ENCODE results near the gene ATP1A2.
A peak's percentile ranks its signal among the peaks of the same experiment; 100 is the strongest.

ATP1A2 gene

DNA sequence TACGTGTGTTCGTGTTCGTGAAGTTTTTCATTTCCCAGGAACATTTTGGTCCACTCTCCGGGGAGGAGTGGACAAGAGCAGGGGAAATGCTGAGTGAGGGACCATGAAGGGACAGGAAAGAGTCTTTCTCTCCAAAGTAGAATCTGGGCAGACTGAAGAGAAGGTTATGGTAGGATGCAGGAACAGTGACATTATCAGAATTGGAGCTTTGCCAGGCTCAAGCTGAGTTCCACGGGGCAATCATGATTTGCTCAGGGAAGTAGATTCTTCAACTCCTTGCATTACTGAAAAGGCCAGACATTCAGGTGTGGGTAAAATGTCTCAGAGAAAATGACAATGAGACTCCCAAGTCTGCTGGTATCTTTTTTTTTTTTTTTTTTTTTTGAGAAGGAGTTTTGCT lies 52.5 kb downstream of the ATP1A2 start:
- Histone ChIP-seq H3K36me3 (replicated peaks; ENCODE audit: low read depth, low read length) (no peaks in the 10 kb centered on the region), H3K9ac (ENCODE audit: low read length) (no peak overlapping the region), H3K4me2 (ENCODE audit: low read length) (peak overlapping the region; percentile 16; the same call in 1 of the 2 replicates), H3K9me3 (ENCODE audit: insufficient read depth, low read length) (no peaks in the 10 kb centered on the region), H4K20me1 (ENCODE audit: insufficient read depth, low read length) (no peaks in the 10 kb centered on the region), H3K27me3 (ENCODE audit: low read depth, low read length) (peaks cover 49% of the 10 kb centered on the region), H2AFZ (ENCODE audit: low read depth, low read length) (no peak overlapping the region), H3K4me1 (ENCODE audit: low read length) (peaks cover 39% of the 10 kb centered on the region), H3K27ac (ENCODE audit: low read length) (no peak overlapping the region), H3K4me3 (ENCODE audit: low read length) (no peak overlapping the region), H3K79me2 (ENCODE audit: low read length) (no peaks in the 10 kb centered on the region)
- TF ChIP-seq EZH2phosphoT487 (IDR thresholded peaks at IDR 0.05; ENCODE audit: low read depth): no peak
- TF ChIP-seq, protein P1, sequence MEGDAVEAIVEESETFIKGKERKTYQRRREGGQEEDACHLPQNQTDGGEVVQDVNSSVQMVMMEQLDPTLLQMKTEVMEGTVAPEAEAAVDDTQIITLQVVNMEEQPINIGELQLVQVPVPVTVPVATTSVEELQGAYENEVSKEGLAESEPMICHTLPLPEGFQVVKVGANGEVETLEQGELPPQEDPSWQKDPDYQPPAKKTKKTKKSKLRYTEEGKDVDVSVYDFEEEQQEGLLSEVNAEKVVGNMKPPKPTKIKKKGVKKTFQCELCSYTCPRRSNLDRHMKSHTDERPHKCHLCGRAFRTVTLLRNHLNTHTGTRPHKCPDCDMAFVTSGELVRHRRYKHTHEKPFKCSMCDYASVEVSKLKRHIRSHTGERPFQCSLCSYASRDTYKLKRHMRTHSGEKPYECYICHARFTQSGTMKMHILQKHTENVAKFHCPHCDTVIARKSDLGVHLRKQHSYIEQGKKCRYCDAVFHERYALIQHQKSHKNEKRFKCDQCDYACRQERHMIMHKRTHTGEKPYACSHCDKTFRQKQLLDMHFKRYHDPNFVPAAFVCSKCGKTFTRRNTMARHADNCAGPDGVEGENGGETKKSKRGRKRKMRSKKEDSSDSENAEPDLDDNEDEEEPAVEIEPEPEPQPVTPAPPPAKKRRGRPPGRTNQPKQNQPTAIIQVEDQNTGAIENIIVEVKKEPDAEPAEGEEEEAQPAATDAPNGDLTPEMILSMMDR (IDR thresholded peaks at IDR 0.05; ENCODE audit: low read depth, low read length): peak; percentile 2; the same call in 1 of the 2 replicates

DNA sequence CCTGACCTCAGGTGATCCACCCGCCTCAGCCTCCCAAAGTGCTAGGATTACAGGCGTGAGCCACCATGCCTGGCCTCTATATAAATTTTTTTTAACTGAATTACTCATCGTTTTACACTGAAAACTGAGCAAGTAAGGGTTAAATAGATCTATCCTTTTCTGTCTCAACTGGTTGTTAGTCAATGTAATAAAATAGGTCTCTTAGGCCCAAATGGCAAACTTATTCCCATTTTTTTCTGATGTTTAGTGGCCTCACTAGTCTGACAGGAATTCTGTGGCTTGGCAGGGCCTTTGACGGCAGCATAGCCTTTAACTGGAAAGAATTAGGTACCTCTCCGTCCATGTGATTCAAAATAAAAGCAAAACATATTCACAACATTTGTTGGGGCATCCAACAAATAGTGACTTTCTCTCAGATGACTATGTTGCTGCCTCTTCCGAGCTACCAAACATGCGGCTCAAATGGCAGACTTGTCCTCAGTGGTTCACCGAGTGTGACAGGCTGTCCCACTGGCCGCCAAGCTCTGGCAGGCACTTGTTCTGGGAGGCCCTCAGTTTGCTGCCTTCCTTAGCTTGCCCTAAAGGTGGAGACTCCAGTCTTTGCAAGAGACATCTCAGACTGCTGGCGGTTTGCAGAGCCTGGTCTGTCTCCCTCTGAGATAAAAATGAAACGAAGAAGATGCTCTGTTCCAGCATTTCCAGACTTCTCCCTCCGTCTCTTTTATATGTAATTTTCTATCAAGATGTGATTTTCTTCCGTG lies 53.2 kb downstream of the ATP1A2 start:
- Histone ChIP-seq H3K4me1 (ENCODE audit: low read length) (peaks cover 39% of the 10 kb centered on the region), H3K79me2 (ENCODE audit: low read length) (no peaks in the 10 kb centered on the region), H3K9ac (ENCODE audit: low read length) (no peak overlapping the region), H3K4me3 (ENCODE audit: low read length) (no peak overlapping the region), H3K27ac (ENCODE audit: low read length) (no peak overlapping the region), H3K36me3 (replicated peaks; ENCODE audit: low read depth, low read length) (no peaks in the 10 kb centered on the region), H4K20me1 (ENCODE audit: insufficient read depth, low read length) (no peaks in the 10 kb centered on the region), H3K9me3 (ENCODE audit: insufficient read depth, low read length) (no peaks in the 10 kb centered on the region), H3K4me2 (ENCODE audit: low read length) (peak overlapping the region; percentile 69), H3K27me3 (ENCODE audit: low read depth, low read length) (peaks cover 56% of the 10 kb centered on the region), H2AFZ (ENCODE audit: low read depth, low read length) (no peak overlapping the region)
- TF ChIP-seq EZH2phosphoT487 (IDR thresholded peaks at IDR 0.05; ENCODE audit: low read depth): no peak
- TF ChIP-seq, protein P1 (IDR thresholded peaks at IDR 0.05; ENCODE audit: low read depth, low read length): no peak

DNA sequence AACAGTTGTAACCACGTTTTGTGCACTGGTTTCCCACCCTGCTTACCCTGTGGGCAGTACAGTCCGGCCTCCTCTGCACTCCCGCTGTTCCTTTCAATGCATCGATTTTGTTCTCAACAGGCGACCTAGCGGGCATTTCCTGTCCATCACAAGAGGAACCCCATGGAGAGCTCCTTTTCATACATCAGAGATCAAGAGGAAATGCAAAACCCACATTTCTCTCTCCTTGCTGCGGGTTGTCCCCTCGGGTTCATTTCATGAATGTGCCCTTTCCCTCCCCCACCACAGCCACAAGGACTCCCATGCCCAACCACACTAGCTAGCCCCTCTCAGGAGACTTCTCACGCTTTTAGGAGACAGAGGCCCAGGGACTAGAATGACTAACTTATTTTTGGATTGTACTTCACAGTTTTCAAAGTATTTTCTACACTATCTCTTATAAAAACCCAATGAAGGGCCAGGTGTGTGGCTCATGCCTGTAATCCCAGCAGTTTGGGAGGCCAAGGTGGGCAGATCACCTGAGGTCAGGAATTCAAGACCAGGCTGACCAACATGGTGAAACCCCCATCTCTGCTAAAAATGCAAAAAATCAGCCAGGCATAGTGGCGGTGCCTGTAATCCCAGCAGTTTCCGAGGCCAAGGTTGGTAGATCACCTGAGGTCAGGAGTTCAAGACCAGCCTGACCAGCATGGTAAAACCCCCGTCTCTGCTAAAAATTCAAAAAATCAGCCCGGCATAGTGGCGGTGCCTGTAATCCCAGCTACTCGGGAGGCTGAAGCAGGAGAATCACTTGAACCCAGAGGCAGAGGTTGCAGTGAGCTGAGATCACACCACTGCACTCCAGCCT lies 54.2 kb downstream of the ATP1A2 start:
- H3K27ac ChIP-seq (ENCODE audit: low read length): peak overlapping the region; percentile 24; the same call in 1 of the 2 replicates
- H3K9ac ChIP-seq (ENCODE audit: low read length): 0 out of 2 replicates have a peak overlapping the region, but pooled peaks have one; percentile 10
- no peaks in the 10 kb centered on the region for H3K79me2 ChIP-seq (ENCODE audit: low read length)
- no peaks in the 10 kb centered on the region for H4K20me1 ChIP-seq (ENCODE audit: insufficient read depth, low read length)
- H3K4me1 ChIP-seq (ENCODE audit: low read length): peaks cover 39% of the 10 kb centered on the region
- H3K27me3 ChIP-seq (ENCODE audit: low read depth, low read length): peaks cover 66% of the 10 kb centered on the region
- H3K9me3 ChIP-seq (ENCODE audit: insufficient read depth, low read length): no peaks in the 10 kb centered on the region
- no peaks in the 10 kb centered on the region for H3K36me3 ChIP-seq (replicated peaks; ENCODE audit: low read depth, low read length)
- H3K4me3 ChIP-seq (ENCODE audit: low read length): peak overlapping the region; percentile 34
- TF ChIP-seq, protein P1 (IDR thresholded peaks at IDR 0.05; ENCODE audit: low read depth, low read length): no peak
- TF ChIP-seq EZH2phosphoT487 (IDR thresholded peaks at IDR 0.05; ENCODE audit: low read depth): 0 out of 2 replicates have a peak, but pooled peaks have one; percentile 61
- H2AFZ ChIP-seq (ENCODE audit: low read depth, low read length): no peak overlapping the region
- H3K4me2 ChIP-seq (ENCODE audit: low read length): peak overlapping the region; percentile 69

DNA sequence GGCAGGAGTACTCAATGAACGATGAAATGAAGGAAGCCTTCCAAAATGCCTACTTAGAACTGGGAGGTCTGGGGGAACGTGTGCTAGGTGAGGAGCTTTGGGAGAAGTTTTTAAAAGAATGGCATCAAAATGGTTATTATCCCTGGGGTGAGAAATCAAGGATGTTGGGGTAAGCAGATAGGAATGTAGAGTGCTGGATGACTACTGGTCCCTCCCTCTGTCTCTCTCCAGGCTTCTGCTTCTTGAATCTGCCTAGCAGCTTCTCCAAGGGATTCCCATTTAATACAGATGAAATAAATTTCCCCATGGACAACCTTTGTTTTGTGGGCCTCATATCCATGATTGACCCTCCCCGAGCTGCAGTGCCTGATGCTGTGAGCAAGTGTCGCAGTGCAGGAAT lies 55.8 kb downstream of the ATP1A2 start:
- Histone ChIP-seq H2AFZ (ENCODE audit: low read depth, low read length) (no peak overlapping the region), H3K27me3 (ENCODE audit: low read depth, low read length) (peaks cover 68% of the 10 kb centered on the region), H3K79me2 (ENCODE audit: low read length) (no peaks in the 10 kb centered on the region), H3K4me1 (ENCODE audit: low read length) (peaks cover 39% of the 10 kb centered on the region), H3K9ac (ENCODE audit: low read length) (no peak overlapping the region), H3K27ac (ENCODE audit: low read length) (no peak overlapping the region), H3K36me3 (replicated peaks; ENCODE audit: low read depth, low read length) (no peaks in the 10 kb centered on the region), H3K4me3 (ENCODE audit: low read length) (no peak overlapping the region), H3K9me3 (ENCODE audit: insufficient read depth, low read length) (no peaks in the 10 kb centered on the region), H4K20me1 (ENCODE audit: insufficient read depth, low read length) (no peaks in the 10 kb centered on the region), H3K4me2 (ENCODE audit: low read length) (no peak overlapping the region)
- no peak for TF ChIP-seq EZH2phosphoT487 (IDR thresholded peaks at IDR 0.05; ENCODE audit: low read depth)
- TF ChIP-seq, protein P1 (IDR thresholded peaks at IDR 0.05; ENCODE audit: low read depth, low read length): no peak

All from OCI-LY3 (cell line).